ENCODE results near the gene MEOX2.

- no peak for TF ChIP-seq PPARA (CRISPR knock-in tag; IDR thresholded peaks at IDR 0.05; ENCODE audit: borderline replicate concordance)
- no peak for TF ChIP-seq RARB (CRISPR knock-in tag; IDR thresholded peaks at IDR 0.05)
- TF ChIP-seq CREB5 (CRISPR knock-in tag; IDR thresholded peaks at IDR 0.05; ENCODE audit: low read depth) = no peak
Measured at GRCh38 chr7:15618275-15618674, 68.2 kb downstream of the MEOX2 start.
